Parathyroid adenoma (tissue), 2 donors: ENCODE results near the gene ZNF526.

Experiments used
- H2AFZ ChIP-seq: fragments of 300-600 bp; sonication (generic); one replicate; pipeline ENCODE4 v1.7.0; 2017; ENCODE audit warnings: antibody characterized with exemption, mild to moderate bottlenecking
- H3K27ac ChIP-seq: fragments of 300-600 bp; sonication (generic); one replicate; pipeline ENCODE4 v1.7.0; 2017
- H3K27me3 ChIP-seq: fragments of 300-600 bp; sonication (generic); one replicate; pipeline ENCODE4 v1.7.0; 2017; ENCODE audit warnings: low read length; ENCODE audit not compliant: control insufficient read depth, insufficient read depth
- H3K36me3 ChIP-seq: fragments of 300-600 bp; sonication (generic); one replicate; pipeline ENCODE4 v1.7.0; 2017; ENCODE audit warnings: low read length; ENCODE audit not compliant: control insufficient read depth, insufficient read depth
- H3K4me1 ChIP-seq: fragments of 300-600 bp; sonication (generic); one replicate; pipeline ENCODE4 v1.7.0; 2017; ENCODE audit warnings: control low read depth
- H3K4me2 ChIP-seq: fragments of 300-600 bp; sonication (generic); one replicate; pipeline ENCODE4 v1.7.0; 2017; ENCODE audit warnings: low read length
- H3K4me3 ChIP-seq: fragments of 300-600 bp; sonication (generic); one replicate; pipeline ENCODE4 v1.7.0; 2017; ENCODE audit warnings: low read depth, low read length
- H3K79me2 ChIP-seq: fragments of 300-600 bp; sonication (generic); one replicate; pipeline ENCODE4 v1.7.0; 2017; ENCODE audit warnings: control low read depth
- H3K9ac ChIP-seq: fragments of 300-600 bp; sonication (generic); one replicate; pipeline ENCODE4 v1.7.0; 2017; ENCODE audit warnings: mild to moderate bottlenecking
- H3K9me3 ChIP-seq: fragments of 300-600 bp; sonication (generic); one replicate; pipeline ENCODE4 v1.7.0; 2017; ENCODE audit warnings: low read length; ENCODE audit not compliant: control insufficient read depth
- TF ChIP-seq, protein P1 (sequence below): fragments of 300-600 bp; sonication (generic); IDR thresholded peaks from one replicate; pipeline ENCODE4 v1.7.0; 2017; ENCODE audit warnings: antibody characterized with exemption, mild to moderate bottlenecking
- donor health status: primary hyperparathyroidism.

The ZNF526 gene

DNA sequence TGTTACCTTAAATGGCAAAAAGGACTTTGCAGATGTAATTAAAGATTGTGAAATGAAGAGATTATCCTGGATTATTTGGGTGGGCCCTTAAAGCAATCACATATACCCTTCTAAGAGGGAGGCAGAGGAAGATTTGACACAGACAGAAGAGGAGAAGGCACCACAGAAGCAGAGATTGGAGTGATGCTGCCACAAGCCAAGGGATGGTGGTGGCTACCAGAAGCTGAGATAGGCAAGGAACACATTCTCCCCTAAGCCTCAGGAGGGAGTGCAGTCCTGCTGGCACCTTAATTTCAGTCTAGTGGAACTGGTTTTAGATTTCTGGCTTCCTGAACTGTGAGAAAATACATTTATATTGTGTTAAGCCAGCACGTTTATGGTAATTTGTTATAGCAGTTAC is 26.8 kb upstream of the ZNF526 start:
- H3K4me2 ChIP-seq: no peak overlapping the region
- H3K4me3 ChIP-seq: no peak overlapping the region
- H2AFZ ChIP-seq: no peak overlapping the region
- no peaks in the 10 kb centered on the region for H3K36me3 ChIP-seq
- no peaks in the 10 kb centered on the region for H3K9me3 ChIP-seq
- H3K9ac ChIP-seq: no peak overlapping the region
- no peaks in the 10 kb centered on the region for H3K27me3 ChIP-seq
- no peaks in the 10 kb centered on the region for H3K4me1 ChIP-seq
- H3K27ac ChIP-seq: no peak overlapping the region
- TF ChIP-seq, protein P1, sequence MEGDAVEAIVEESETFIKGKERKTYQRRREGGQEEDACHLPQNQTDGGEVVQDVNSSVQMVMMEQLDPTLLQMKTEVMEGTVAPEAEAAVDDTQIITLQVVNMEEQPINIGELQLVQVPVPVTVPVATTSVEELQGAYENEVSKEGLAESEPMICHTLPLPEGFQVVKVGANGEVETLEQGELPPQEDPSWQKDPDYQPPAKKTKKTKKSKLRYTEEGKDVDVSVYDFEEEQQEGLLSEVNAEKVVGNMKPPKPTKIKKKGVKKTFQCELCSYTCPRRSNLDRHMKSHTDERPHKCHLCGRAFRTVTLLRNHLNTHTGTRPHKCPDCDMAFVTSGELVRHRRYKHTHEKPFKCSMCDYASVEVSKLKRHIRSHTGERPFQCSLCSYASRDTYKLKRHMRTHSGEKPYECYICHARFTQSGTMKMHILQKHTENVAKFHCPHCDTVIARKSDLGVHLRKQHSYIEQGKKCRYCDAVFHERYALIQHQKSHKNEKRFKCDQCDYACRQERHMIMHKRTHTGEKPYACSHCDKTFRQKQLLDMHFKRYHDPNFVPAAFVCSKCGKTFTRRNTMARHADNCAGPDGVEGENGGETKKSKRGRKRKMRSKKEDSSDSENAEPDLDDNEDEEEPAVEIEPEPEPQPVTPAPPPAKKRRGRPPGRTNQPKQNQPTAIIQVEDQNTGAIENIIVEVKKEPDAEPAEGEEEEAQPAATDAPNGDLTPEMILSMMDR: no peak
- no peaks in the 10 kb centered on the region for H3K79me2 ChIP-seq

DNA sequence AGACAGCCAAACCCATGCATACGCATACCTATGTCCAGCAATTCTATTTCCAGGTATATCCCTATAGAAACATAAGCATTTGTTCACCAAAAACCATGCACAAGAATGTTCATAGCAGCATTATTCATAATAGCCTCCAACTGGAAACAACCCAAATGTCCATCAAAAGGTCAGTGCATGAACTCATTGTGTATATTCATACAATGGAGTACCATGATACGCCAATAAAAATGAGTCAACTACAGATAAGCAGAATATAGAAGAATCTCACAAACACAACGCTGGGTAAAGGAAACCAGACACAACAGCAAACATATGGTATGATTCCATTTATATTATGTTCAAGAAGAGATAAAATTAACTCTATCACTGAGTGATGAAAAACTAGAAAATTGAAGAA is 26.4 kb upstream of the ZNF526 start:
- no peak overlapping the region for H3K27ac ChIP-seq
- H2AFZ ChIP-seq: no peak overlapping the region
- no peaks in the 10 kb centered on the region for H3K27me3 ChIP-seq
- TF ChIP-seq, protein P1: no peak
- no peaks in the 10 kb centered on the region for H3K4me1 ChIP-seq
- H3K36me3 ChIP-seq: no peaks in the 10 kb centered on the region
- H3K9ac ChIP-seq: no peak overlapping the region
- H3K9me3 ChIP-seq: no peaks in the 10 kb centered on the region
- H3K4me3 ChIP-seq: no peak overlapping the region
- no peaks in the 10 kb centered on the region for H3K79me2 ChIP-seq
- no peak overlapping the region for H3K4me2 ChIP-seq

DNA sequence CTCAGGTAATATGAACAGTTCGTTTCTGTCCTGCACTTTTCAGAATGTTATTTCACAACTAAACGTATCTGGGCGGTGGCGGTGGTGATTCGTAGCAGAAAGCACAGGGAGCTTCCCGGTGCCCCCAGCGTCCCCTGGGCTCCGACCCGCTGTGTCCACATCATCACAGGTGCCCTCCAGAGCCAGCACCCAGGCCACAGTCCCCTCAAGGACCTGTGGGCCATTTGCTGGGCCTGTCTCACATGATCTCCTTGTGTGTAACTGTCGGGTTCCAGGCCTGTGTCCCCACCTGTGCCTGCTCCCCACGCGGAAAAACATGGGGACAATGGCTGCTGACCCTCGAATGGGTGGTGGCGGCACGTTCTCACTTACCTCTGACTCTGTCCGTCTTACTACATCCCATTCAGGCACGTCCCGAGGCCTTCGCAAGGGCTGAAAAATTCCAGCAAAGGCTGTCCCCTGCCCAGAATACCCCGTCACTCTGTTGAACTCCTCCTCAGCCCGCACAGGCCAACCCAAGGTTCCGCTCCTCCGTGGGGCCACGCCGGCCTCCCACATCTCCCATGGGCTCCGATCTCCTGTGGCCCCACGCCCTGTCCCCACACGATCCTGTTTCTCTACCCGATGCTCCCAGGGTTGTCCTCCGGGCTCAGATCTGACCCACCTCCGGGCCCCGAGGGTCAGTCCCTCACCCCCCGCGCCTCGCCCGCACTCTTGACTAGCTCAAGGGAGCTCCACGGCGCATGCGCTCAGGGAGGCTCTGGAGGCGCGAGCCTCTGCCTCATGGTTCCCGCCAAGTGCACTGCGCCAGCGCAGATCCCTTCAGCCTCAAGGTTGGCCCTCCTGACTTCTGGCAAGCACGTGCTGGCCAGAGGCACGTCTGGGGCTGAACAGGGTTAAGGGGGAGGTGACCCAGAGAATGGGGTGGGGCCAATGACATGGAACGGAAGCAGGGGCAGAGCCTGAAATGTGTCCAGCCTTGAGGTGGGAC is 23.8 kb upstream of the ZNF526 start:
- peaks cover 3% of the 10 kb centered on the region for H3K79me2 ChIP-seq
- no peak overlapping the region for H2AFZ ChIP-seq
- H3K4me2 ChIP-seq: no peak overlapping the region
- H3K9ac ChIP-seq: no peak overlapping the region
- H3K9me3 ChIP-seq: no peaks in the 10 kb centered on the region
- H3K4me3 ChIP-seq: no peak overlapping the region
- no peaks in the 10 kb centered on the region for H3K4me1 ChIP-seq
- no peak overlapping the region for H3K27ac ChIP-seq
- TF ChIP-seq, protein P1: no peak
- no peaks in the 10 kb centered on the region for H3K36me3 ChIP-seq
- no peaks in the 10 kb centered on the region for H3K27me3 ChIP-seq

DNA sequence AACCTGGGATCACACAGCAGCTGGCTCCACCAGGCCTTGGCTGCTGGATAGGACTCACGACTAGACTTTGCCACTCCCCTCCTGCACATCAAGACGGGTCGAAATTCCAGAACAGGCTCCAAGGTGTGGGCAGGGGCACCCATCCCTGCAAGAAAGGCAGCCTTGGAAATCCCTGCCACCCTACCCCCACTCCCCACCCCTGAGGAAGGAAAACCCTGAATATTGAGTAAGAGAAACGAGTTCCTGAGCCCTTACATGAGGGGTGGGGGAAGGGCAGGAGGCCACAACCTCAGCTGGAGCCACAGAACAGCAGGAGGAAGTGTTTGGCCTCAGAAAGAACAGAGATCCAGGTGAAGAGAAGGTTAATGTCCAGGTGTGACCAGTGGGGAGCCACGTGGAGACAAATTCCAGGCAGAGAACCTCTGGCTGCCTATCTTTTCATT is 22.7 kb upstream of the ZNF526 start:
- TF ChIP-seq, protein P1: no peak
- no peaks in the 10 kb centered on the region for H3K27me3 ChIP-seq
- no peaks in the 10 kb centered on the region for H3K4me1 ChIP-seq
- no peak overlapping the region for H3K27ac ChIP-seq
- H3K79me2 ChIP-seq: peaks cover 9% of the 10 kb centered on the region
- H3K36me3 ChIP-seq: no peaks in the 10 kb centered on the region
- no peak overlapping the region for H2AFZ ChIP-seq
- H3K9ac ChIP-seq: no peak overlapping the region
- no peaks in the 10 kb centered on the region for H3K9me3 ChIP-seq
- no peak overlapping the region for H3K4me2 ChIP-seq
- H3K4me3 ChIP-seq: no peak overlapping the region
